ENCODE measurements around the gene RPA1.
A peak's percentile ranks its signal among the peaks of the same experiment; 100 is the strongest.
"Not testable (repeated sequence)": the region's sequence is repeated elsewhere in the genome, so short reads cannot be mapped to it uniquely, and the experiment has no call there.

RPA1 gene

DNA sequence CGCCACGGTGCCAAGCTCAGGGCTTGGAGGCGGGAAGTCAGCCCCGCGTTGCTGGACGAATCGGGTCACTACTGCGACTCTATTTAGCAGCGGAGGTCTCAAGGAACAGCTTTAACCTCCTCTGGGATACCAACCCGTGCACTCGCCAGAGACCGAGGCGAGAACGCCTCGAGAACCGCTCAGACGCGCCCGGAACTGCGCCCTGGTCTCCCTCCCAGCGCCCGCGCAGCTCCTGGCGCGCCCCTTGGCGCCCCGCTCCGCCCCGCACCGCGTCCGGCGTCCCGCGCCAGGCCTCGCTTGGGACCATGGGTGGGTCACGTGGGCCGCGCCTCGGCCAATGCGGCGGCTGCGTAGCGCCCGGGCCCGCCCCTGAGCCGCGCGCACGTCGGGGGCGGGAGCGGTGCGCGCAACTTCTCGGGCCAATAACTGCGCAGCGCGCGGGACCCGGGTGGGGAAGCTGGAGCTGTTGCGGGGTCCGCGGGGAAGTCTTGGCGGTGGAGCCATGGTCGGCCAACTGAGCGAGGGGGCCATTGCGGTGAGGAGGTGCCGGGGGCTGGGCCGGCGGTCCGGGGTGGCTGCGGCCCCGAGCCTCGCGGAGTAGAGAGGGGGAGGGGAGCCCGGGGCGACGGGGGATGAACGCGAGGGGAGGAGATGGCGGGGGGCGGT lies at the start of gene RPA1, which contains the start of gene SMYD4:
Gene RPA1, plus strand, starts transcription at position 414 of the 666 bp plus-strand sequence. Its CDS starts 89 bp downstream, at position 503.
Gene SMYD4, minus strand, starts transcription at position 311 of the 666 bp plus-strand sequence. CDS start 1,908 bp downstream, outside the sequence.
- DNase-seq (ENCODE audit: low spot score) = peak; percentile 90

GRCh38 chr17:1782171-1782567 lies 47.6 kb upstream of the RPA1 start:
- no peak for DNase-seq (ENCODE audit: low spot score)

- peak; percentile 21 for DNase-seq (ENCODE audit: low spot score)
These were observed 46.5 kb upstream of the RPA1 start for GRCh38 chr17:1783271-1783670.

- DNase-seq (ENCODE audit: low spot score) = peak; percentile 70
These were observed 45.8 kb upstream of the RPA1 start for GRCh38 chr17:1783834-1784611.

GRCh38 chr17:1785930-1786329 lies 43.9 kb upstream of the RPA1 start:
- no peak for DNase-seq (ENCODE audit: low spot score)

DNA sequence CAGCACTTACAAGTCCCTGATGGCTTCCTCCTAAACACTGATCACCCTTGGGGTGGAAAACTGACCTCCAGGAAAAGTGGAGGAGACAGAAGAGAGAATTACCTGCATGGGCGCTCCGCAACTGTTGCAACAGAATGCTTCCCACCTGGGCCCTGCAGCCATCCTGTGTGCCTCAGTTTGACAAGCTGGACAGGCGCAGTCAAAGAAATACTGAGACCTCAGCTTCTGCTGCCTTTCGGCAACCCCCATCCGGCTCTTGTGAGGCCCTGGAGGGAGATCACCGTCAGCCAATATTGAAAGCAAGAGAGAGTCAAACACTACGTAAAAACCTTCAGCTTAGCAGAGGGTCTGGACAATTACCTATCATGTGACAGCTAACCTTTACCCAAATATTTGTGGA lies 43.1 kb upstream of the RPA1 start:
- no peak for DNase-seq (ENCODE audit: low spot score)

DNA sequence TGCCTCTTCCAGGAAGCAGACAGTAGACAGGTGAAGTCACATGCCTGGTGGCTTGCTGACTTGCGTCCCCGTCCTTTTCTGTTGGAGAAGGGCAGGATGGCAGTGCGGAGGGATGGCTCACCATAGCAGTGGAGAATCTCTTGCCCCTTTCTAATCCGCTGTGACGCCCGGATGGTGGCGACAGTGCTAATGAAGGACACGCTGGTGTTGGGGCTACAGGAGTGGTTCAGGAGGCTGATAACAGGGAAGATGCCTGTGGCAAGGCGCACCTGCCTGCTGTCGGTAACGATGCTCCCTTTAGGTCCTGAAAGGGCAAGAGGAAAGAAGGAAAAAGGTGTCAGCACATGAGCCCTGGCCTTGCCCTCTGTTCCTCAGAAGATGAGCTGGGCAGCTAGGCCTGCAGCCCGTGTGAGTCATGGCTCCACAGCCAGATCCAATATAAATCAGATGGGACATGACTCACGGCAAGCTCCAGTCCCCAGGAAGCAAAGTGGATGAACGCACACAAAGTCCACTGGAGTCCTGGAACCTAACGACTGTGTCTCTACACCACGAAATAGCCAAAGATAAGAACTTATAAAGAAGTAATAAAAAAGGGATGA lies 42.4 kb upstream of the RPA1 start:
- DNase-seq (ENCODE audit: low spot score) = peak; percentile 95

DNA sequence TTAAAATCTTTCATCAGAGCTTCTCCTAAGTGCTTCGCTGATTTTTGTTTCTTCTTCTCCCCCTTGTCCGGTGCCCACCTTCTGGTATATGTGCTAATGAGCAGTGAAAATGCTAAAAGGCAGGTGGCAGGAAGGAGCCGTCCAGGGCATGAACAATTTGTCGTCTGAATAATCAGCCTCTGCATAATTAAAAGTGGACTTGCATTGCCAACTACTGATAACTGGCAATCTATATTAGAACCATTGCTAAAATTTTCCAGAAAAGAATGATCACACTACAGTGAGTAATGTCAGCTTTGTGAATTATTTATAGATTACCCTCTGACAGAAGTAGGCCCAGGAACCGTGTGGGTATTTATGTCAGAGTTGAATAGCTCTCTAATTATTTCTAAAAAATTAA lies 39.9 kb upstream of the RPA1 start:
- peak; percentile 71 for DNase-seq (ENCODE audit: low spot score)

- no peak for DNase-seq (ENCODE audit: low spot score)
These were observed 37.0 kb upstream of the RPA1 start for GRCh38 chr17:1792495-1793446.

DNA sequence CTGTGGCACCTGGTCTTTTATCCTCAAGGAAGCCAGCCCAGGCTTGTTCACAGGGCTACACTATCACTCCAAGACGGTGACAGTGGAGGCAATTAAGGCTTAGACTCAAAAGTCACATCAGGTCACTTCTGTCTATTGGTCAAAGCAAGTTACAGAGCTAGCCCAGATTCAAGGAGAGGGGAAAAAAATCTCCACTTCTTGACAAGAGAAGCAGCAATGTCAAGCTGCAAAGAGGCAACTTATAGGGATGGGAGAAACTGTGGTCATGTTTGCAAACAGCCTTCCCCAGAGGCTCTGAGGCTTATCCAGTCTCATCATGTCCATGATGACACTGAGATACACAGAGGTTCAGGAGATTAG lies 36.4 kb upstream of the RPA1 start:
- peak; percentile 43 for DNase-seq (ENCODE audit: low spot score)

- DNase-seq (ENCODE audit: low spot score) = no peak
These were observed 33.0 kb upstream of the RPA1 start for GRCh38 chr17:1796800-1797199.

DNA sequence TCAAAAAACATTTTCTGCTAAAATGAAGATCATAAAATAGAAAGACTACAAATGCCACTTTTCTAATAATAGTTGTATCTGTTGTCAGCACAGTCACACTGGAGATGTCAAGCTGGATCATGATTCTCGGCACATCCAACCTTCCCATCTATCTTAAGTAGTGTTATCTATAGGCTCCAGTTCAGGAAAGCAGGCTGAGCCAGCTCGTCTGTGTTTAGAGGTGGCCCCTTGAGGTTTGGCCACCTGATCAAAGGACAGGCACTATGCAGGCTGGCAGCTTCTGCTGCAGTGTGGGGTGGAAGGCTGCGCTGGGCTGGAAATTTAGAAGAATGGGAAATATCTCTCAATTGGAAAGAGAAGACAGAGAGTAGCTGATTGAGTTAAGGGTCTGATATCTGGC lies 32.5 kb upstream of the RPA1 start:
- no peak for DNase-seq (ENCODE audit: low spot score)

DNA sequence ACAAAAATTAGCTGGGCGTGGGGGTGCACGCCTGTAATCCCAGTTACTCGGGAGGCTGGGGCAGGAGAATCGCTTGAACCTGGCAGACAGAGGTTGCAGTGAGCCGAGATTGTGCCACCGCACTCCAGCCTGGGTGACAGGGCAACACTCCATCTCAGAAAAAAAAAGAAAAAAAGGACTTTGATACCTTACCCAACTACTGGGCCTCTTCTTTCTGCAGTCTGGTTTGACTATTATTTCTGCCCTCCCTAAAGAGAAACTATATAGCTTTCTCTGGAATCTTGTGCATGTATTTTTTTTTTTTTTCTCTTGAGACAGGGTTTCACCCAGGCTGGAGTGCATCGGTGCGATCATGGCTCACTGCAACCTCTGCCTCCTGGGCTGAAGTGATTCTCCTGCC lies 32.0 kb upstream of the RPA1 start:
- DNase-seq (ENCODE audit: low spot score) = not testable (repeated sequence)

DNA sequence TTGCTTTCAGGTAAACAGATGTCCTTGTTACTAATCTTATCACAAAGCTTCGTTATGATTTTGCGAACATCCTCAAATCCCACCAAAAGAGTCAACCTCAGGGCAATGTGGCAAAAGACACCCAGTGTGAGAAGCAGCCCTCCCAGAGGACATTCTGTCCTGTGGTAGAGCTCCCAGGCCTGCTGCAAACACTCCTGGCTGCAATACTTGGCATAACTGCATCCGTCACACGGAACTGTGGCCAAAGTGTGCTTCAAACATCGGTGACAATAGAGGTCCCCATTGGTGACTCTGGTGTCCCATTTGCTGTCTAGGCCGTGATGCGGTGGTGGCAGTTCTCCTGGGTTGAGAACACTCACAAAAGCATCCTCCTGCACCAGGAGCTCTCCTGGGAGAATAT lies 29.6 kb upstream of the RPA1 start:
- no peak for DNase-seq (ENCODE audit: low spot score)

DNA sequence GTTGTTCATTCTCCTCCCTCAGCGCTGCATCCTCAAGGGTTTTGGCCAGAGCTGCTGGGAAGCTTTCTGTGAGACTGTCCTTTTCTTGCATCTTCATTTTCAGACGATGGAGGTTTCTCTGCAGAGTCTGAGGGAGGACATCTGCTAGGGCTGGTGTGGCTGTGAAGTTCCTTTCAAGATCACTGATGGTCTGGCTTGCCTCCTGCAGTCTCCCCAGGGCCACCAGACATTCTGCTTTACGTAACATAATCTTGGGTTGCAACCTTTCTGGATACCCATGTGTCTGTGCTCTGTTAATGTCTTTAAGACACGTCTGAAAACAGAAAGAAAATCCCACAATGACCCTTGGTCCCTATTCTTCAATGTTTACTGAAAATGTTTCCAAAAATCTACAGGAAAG lies 29.1 kb upstream of the RPA1 start:
- DNase-seq (ENCODE audit: low spot score) = no peak

DNA sequence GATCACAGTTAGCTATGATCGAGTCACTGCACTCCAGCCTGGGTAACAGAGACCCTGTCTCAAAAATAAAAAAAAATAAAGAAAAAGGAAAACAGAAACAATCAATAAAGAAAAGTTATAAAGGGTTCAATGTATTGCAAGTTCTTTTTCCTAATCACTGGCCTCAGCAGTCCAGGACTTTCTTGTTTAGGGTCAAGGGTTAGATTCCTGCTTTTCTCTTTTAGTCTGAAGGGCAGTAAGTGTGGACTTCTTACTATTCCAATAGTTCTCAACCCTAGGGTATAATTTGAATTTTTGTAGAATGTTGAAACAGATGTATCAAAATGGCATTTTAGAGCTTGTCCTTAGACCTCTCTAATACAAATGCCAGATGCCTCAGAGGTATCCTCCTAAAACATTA lies 27.4 kb upstream of the RPA1 start:
- DNase-seq (ENCODE audit: low spot score) = no peak

- DNase-seq (ENCODE audit: low spot score) = no peak
These were observed 26.5 kb upstream of the RPA1 start for GRCh38 chr17:1803280-1803679.

GRCh38 chr17:1807890-1808289 lies 21.9 kb upstream of the RPA1 start:
- no peak for DNase-seq (ENCODE audit: low spot score)

DNA sequence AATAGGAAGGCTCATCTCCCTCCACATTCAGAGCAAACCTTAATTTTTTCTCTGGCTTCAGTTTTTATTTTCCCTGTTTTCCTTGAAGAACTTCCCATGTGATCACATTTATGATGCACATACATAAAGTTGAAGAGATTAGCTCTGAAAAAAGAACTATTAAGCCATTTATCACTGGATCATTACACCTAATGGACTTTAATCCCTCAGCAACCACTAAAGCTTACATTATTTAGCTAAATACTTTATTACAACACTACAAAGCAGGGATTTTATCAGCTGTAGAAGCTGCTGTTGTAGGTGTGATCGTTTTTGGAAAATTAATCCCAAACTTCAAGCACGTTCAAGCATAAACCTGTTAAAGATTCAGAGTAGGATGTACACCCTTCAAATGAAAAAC lies 21.2 kb upstream of the RPA1 start:
- no peak for DNase-seq (ENCODE audit: low spot score)

- DNase-seq (ENCODE audit: low spot score) = not testable (repeated sequence)
These were observed 20.0 kb upstream of the RPA1 start for GRCh38 chr17:1809815-1810214.

- no peak for DNase-seq (ENCODE audit: low spot score)
These were observed 19.2 kb upstream of the RPA1 start for GRCh38 chr17:1810450-1811103.

- DNase-seq (ENCODE audit: low spot score) = no peak
These were observed 16.7 kb upstream of the RPA1 start for GRCh38 chr17:1813088-1813487.

Data from kidney tubule cell (primary cell).